Esophagus squamous epithelium (tissue), 5 donors: Measurements from ENCODE around the gene HK3. TPM values are rescaled to one million over a fixed set of nuclear protein-coding genes. Genes with fewer than 3 reads are reported as not detected.

Source experiments
- DNase-seq: peaks from one replicate; lab custom pipeline; 2025; lab: John Stamatoyannopoulos, UW
- H3K27ac ChIP-seq, 4 donors: fragments of 200-600 bp; sonication (generic); one replicate each; pipeline ENCODE4 v1.5.1; 2016 to 2019; ENCODE audit warnings: mild to moderate bottlenecking in 1 of 4
- H3K27me3 ChIP-seq, 4 donors: fragments of 200-600 bp; sonication (generic); 1 replicate in 3 of 4; 2 replicates in 1 of 4; pipeline versions ENCODE4 v1.5.1 to v1.6.0; 2017 to 2021; ENCODE audit warnings: antibody characterized with exemption in 1 of 4
- H3K36me3 ChIP-seq, 3 donors: fragments of 200-600 bp; sonication (generic); one replicate each; pipeline ENCODE4 v1.5.1; 2016 to 2019
- H3K4me1 ChIP-seq, 3 donors: fragments of 200-600 bp; sonication (generic); one replicate each; pipeline ENCODE4 v1.5.1; 2017 to 2019
- H3K4me3 ChIP-seq, 4 donors: fragments of 200-600 bp; sonication (generic); 1 replicate in 3 of 4; 2 replicates in 1 of 4; pipeline ENCODE4 v1.5.1; 2016 to 2019; ENCODE audit warnings: mild to moderate bottlenecking in 2 of 4, moderate library complexity in 1 of 4
- H3K9me3 ChIP-seq, 3 donors: fragments of 200-600 bp; sonication (generic); one replicate each; pipeline ENCODE4 v1.5.1; 2016 to 2019
- CTCF ChIP-seq, 6 experiments: fragments of 450-650 bp in 4 of 6; fragments of 200-600 bp in 2 of 6; sonication (generic) in 2 of 6; IDR thresholded peaks; one replicate each; pipeline ENCODE4 v1.5.1; 2016 to 2019; ENCODE audit warnings: antibody characterized with exemption in 6 of 6, mild to moderate bottlenecking in 4 of 6, moderate library complexity in 4 of 6
- POLR2A ChIP-seq, 4 donors: fragments of 450-650 bp; IDR thresholded peaks; one replicate each; pipeline ENCODE4 v1.6.1; 2017; ENCODE audit warnings: antibody characterized with exemption in 4 of 4, mild to moderate bottlenecking in 4 of 4, moderate library complexity in 3 of 4
- WGBS, 2 donors: methylation state at CpG; one replicate each; pipeline ENCODE4 v1.1.5; 2018; 5-methylcytosine and 5-hydroxymethylcytosine counted together
- intact Hi-C: fragments of 100-400 bp; cut with DNase I; formaldehyde crosslinking; loops from one replicate; pipeline ENCODE4 v1.15.0; 2022
- total RNA-seq, 4 donors: library from RNA; depleted of rRNA; stranded (reverse); fragments of >200 nt; gene quantifications; one replicate each; pipeline ENCODE4 v1.1.0, GENCODE V29; 2016
- donor health status: DM: yes; HTN: yes; CAD: no.

The HK3 gene
- total RNA-seq, 4 donors from 2014 or later: 1.3 to 5.7 (median 2.1) TPM; not detected in 1

- H3K36me3 ChIP-seq: no peaks in the 10 kb centered on the region
- TF ChIP-seq CTCF (IDR thresholded peaks at IDR 0.05) (no peak), POLR2A (IDR thresholded peaks at IDR 0.05) (no peak)
- H3K4me3 ChIP-seq: no peak overlapping the region
- H3K27me3 ChIP-seq: peaks cover 0 to 91% (median 2%) of the 10 kb centered on the region in 4 donors
- WGBS, 2 donors: 77 to 79% methylated on average over 6 to 7 of the region's 11 CpGs
- H3K9me3 ChIP-seq: no peaks in the 10 kb centered on the region
- H3K27ac ChIP-seq: no peak overlapping the region
- no peak for DNase-seq
- H3K4me1 ChIP-seq: no peaks in the 10 kb centered on the region
- intact Hi-C loops: no loop called here
Observed at GRCh38 chr5:176860381-176860780, 38.8 kb downstream of the HK3 start.

- no peak overlapping the region for H3K4me3 ChIP-seq
- DNase-seq: no peak
- H3K4me1 ChIP-seq: no peaks in the 10 kb centered on the region
- TF ChIP-seq CTCF (IDR thresholded peaks at IDR 0.05) (no peak), POLR2A (IDR thresholded peaks at IDR 0.05) (no peak)
- H3K36me3 ChIP-seq: no peaks in the 10 kb centered on the region
- no peaks in the 10 kb centered on the region for H3K9me3 ChIP-seq
- H3K27ac ChIP-seq: no peak overlapping the region
- WGBS, 2 donors: 67% methylated on average over 1 of the region's 10 CpGs; no CpG with 5 or more reads in 1 of the 2 donors
- H3K27me3 ChIP-seq: peaks cover 0 to 91% (median 2%) of the 10 kb centered on the region in 4 donors
- intact Hi-C loops: no loop called here
Observed at GRCh38 chr5:176859916-176860315, 39.2 kb downstream of the HK3 start.

GRCh38 chr5:176857894-176858273 lies 41.3 kb downstream of the HK3 start:
- Histone ChIP-seq H3K4me3 (no peak overlapping the region), H3K36me3 (no peaks in the 10 kb centered on the region), H3K4me1 (no peaks in the 10 kb centered on the region), H3K9me3 (no peaks in the 10 kb centered on the region), H3K27ac (no peak overlapping the region), H3K27me3 (peaks cover 0 to 92% (median 0%) of the 10 kb centered on the region in 4 donors)
- intact Hi-C loops: no loop called here
- no CpG with 5 or more reads among the region's 11 CpGs for WGBS, 2 donors
- DNase-seq: no peak
- TF ChIP-seq CTCF (IDR thresholded peaks at IDR 0.05): no peak
- TF ChIP-seq POLR2A (IDR thresholded peaks at IDR 0.05): no peak

GRCh38 chr5:176857216-176857893 lies 41.8 kb downstream of the HK3 start:
- Histone ChIP-seq H3K4me3 (no peak overlapping the region), H3K27ac (no peak overlapping the region), H3K36me3 (no peaks in the 10 kb centered on the region), H3K4me1 (no peaks in the 10 kb centered on the region), H3K9me3 (no peaks in the 10 kb centered on the region), H3K27me3 (peaks cover 0 to 91% (median 0%) of the 10 kb centered on the region in 4 donors)
- no peak for DNase-seq
- no peak for TF ChIP-seq POLR2A (IDR thresholded peaks at IDR 0.05)
- TF ChIP-seq CTCF (IDR thresholded peaks at IDR 0.05): no peak
- WGBS, 2 donors: 44 to 62% methylated on average over 10 to 11 of the region's 19 CpGs
- intact Hi-C loops: no loop called here

GRCh38 chr5:176856746-176857145 lies 42.4 kb downstream of the HK3 start:
- no peaks in the 10 kb centered on the region for H3K36me3 ChIP-seq
- H3K27me3 ChIP-seq: peaks cover 0 to 88% (median 0%) of the 10 kb centered on the region in 4 donors
- TF ChIP-seq POLR2A (IDR thresholded peaks at IDR 0.05) (no peak), CTCF (IDR thresholded peaks at IDR 0.05) (no peak)
- 53 to 54% methylated on average over 4 to 7 of the region's 8 CpGs for WGBS, 2 donors
- H3K9me3 ChIP-seq: no peaks in the 10 kb centered on the region
- no peak overlapping the region for H3K27ac ChIP-seq
- H3K4me1 ChIP-seq: no peaks in the 10 kb centered on the region
- intact Hi-C loops: no loop called here
- no peak for DNase-seq
- no peak overlapping the region for H3K4me3 ChIP-seq
